Glomerular endothelial cell (primary cell): Measurements from ENCODE around the gene RPS23. TPM values are rescaled to one million over a fixed set of nuclear protein-coding genes. Genes with fewer than 3 reads are reported as not detected.

Experiments
- DNase-seq: peaks from one replicate; pipeline ENCODE4 v3.0.0-alpha.2; 2011; ENCODE audit warnings: low read depth, low spot score; ENCODE audit errors: extremely low read depth
- total RNA-seq: library from RNA; depleted of rRNA; stranded (reverse); fragments of >200 nt; gene quantifications from 2 replicates; pipeline ENCODE4 v1.2.3, GENCODE V29; 2015

Gene RPS23
- total RNA-seq, 1 donor from 2014 or later: 1,829 TPM

GRCh38 chr5:82252744-82253143 lies 25.4 kb downstream of the RPS23 start:
- DNase-seq: no peak

- DNase-seq: no peak
Observed at GRCh38 chr5:82246960-82247574, 31.1 kb downstream of the RPS23 start.

GRCh38 chr5:82244854-82245635 lies 33.1 kb downstream of the RPS23 start:
- DNase-seq: no peak

GRCh38 chr5:82244151-82244550 lies 34.0 kb downstream of the RPS23 start:
- no peak for DNase-seq

GRCh38 chr5:82234885-82235284 lies 43.3 kb downstream of the RPS23 start:
- DNase-seq: no peak

- peak; percentile 20 for DNase-seq
Observed at GRCh38 chr5:82225525-82226172, 52.5 kb downstream of the RPS23 start.
